GM18951 (cell line): ENCODE data around the gene PCDH1.
"Not testable (repeated sequence)": the region's sequence is repeated elsewhere in the genome, so short reads cannot be mapped to it uniquely, and the experiment has no call there.

ENCODE experiments used
- POLR2A ChIP-seq: IDR thresholded peaks from 4 replicates; pipeline ENCODE4 v1.6.1; 2011; ENCODE audit warnings: mild to moderate bottlenecking; ENCODE audit not compliant: insufficient read length, insufficient read depth; ENCODE audit errors: extremely low read depth
- in situ Hi-C: fragments of 300-500 bp; cut with MboI; formaldehyde crosslinking; loops from one replicate; pipeline ENCODE4 v1.12.0; 2022; ENCODE audit warnings: low sequenced_read_pairs, mixed read lengths, inconsistent platforms; ENCODE audit not compliant: unreplicated experiment

PCDH1 gene

DNA sequence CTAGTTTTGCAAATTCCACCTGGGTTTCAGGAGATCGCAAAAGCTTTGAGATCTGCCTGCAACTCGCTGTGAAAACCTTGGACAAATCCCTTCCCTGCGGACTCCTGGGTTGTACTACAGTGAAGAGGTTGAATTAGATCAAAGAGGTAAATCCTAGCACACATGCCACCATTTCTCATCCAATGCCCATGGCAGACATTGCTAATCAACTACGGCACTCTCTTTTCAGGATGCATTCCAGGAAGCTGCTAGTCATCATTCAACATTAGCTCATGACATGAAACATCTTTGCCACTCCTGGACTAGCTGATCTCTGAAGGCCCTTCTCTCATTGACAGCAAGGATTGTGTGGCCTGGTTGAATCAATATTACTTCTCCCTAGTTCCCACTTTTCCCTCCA, 46.1 kb downstream of the PCDH1 start:
- in situ Hi-C loops, result no loop called here
- no peak for TF ChIP-seq POLR2A

- in situ Hi-C loops, result no loop called here
- TF ChIP-seq POLR2A, result no peak
Measured at GRCh38 chr5:141828162-141828561, 50.0 kb downstream of the PCDH1 start.

GRCh38 chr5:141826674-141827073, 51.5 kb downstream of the PCDH1 start:
- no peak for TF ChIP-seq POLR2A
- in situ Hi-C loops, result no loop called here

GRCh38 chr5:141825791-141826560, 52.2 kb downstream of the PCDH1 start:
- in situ Hi-C loops, result no loop called here
- no peak for TF ChIP-seq POLR2A

- no peak for TF ChIP-seq POLR2A
Measured at GRCh38 chr5:141825241-141825671, 53.0 kb downstream of the PCDH1 start.

DNA sequence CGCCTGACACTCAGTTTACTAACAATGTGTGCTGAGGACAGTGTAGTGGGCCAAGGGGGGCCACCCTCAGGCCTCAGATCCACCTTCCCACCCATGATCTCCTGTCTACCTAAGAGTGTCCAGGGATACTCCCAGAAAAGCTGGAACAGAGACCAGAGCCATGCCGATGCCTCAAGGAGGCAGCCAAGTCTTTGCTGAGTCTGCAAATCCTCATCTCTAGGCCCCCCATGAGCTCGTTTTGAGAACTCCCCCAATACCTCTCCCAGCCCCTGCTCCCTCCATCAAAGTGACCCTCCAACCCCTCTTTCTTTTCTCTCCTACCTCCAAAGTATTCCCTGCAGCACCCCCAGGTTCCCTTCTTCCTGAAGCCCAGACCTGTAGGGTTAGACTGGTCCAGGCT, 53.5 kb downstream of the PCDH1 start:
- in situ Hi-C loops, result no loop called here
- TF ChIP-seq POLR2A, result no peak

More at GRCh38 chr5:141825241-141825671, 53.0 kb downstream of the PCDH1 start:
- in situ Hi-C loops, result no loop called here

DNA sequence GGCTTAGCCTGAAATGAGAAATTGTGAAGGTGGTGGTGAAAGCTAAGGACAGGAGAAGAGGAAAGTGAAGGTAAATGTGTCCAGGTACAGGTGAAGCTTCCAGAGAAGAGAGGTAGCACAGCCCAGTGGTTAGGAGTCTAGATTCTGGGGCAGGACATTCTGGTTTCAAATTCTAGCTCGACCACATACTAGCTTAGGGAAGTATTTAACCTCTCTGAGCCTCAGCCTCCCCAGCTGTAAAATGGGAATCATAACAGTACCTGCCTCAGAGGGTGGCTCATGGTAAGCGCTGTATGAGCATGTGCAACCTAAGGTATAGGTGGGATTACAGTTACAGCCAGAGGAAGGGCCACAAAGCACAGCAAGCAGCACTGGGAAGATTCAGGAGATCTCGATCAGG, 55.2 kb downstream of the PCDH1 start:
- in situ Hi-C loops, result no loop called here
- TF ChIP-seq POLR2A, result no peak

- in situ Hi-C loops, result no loop called here
- TF ChIP-seq POLR2A, result no peak
Measured at GRCh38 chr5:141822144-141822543, 56.1 kb downstream of the PCDH1 start.

DNA sequence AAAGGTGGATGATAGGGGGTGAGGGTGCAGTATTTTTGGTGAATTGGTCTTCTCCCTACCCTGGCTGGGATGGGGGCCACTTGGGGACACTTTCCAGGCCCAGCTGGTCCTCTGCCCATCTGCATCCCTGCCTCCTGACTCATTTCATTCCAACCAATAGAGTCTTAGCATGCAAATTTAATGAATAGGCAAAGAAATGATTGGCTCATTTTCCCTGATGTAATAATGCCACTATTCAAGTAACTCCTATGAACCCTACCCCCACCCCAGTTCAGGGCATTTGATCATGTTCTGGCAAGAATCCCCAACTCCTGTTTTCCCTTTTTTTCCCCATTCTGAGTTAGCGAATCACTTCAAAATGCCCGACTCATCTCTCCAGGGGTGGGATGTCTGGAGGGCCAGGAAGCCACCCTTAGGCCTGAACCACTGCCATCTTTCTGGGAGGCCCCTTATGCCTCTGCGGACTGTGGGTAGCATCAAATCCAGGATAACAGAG, 56.7 kb downstream of the PCDH1 start:
- in situ Hi-C loops, result no loop called here
- no peak for TF ChIP-seq POLR2A

DNA sequence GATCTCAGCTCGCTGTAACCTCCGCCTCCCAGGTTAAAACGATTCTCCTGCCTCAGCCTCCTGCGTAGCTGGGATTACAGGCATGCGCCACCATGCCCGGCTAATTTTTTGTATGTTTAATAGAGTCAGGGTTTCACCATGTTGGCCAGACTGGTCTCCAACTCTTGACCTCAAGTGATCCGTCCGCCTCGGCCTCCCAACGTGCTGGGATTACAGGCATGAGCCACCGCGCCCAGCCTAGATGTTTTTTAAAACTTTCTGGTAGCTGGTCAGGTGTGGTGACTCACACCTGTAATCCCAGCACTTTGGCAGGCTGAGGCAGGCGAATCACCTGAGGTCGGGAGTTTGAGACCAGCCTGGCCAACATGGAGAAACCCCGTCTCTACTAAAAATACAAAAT, 57.5 kb downstream of the PCDH1 start:
- in situ Hi-C loops, result not testable (repeated sequence)

DNA sequence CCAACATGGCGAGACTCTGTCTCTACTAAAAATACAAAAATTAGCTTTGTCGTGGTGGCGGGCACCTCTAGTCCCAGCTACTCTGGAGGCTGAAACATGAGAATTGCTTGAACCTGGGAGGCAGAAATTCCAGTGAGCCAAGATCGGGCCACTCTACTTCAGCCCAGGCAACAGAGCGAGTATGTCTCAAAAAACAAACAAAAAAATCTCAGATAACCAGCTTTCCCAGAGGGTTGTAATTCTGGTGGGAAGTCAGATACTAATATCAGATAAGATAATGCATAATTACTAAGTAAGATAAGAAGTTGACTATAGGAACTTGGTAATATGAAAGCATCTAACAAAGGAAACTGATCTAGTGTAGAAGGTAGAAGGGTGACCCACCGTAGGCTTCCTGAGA, 60.6 kb downstream of the PCDH1 start:
- TF ChIP-seq POLR2A, result no peak
- in situ Hi-C loops, result no loop called here

DNA sequence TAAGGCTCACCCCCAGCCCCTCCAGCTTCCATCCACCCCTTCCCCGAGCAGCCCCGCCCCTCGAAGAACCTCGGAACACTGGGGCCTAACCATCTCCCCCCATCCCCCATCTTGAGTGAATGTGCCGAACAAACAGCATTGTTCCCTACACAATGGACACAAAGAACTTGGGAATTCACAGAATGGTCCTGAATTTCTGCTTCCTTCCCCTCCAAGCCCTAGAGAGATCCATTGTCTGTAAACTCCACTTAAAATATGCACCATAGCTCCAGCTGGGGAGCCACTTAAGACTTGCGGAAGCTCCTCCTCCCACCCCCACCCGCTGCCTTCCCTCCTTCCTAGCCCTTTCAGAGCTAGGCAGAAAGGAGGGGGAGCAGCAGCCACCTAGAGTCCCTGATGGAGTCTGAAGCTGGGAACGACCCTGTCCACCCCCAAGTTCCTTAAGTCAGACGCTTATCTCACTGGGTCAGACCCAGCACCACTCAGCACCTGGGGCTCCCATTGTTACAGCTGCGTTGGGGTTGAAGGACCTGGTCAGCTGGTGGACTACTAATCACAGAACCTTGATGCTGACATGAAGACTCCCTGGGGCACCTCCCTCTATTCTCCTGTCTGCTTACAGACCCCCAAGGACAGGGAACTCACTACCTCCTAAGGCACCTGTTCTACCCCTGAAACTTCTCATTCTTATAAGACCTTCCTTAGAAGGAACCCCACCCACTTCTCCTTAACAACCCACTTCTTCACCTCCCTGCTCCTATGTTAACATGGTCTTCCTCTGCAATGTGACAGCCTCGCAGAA, 61.4 kb downstream of the PCDH1 start:
- no peak for TF ChIP-seq POLR2A
- in situ Hi-C loops, result no loop called here

DNA sequence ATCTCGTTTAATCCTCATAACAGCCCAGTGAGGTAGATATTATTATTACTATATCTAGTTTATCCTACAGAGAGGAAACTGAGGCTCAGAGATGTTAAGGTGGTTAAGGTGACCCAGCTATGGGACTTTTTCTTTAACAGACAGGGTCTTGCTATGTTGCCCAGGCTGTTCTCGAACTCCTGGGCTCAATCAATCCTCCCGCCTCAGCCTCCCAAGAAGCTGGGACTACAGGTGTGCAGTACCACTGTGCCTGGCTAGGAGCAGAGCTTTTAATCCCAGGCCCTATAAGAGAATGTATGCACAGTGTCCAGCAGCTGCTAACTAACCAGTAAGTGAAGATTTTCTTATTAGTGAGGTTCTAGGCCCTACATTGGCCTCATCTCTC, 62.4 kb downstream of the PCDH1 start:
- TF ChIP-seq POLR2A, result no peak
- in situ Hi-C loops, result no loop called here

GRCh38 chr5:141815051-141815795, 63.0 kb downstream of the PCDH1 start:
- in situ Hi-C loops, result no loop called here
- no peak for TF ChIP-seq POLR2A
